Glomerular visceral epithelial cell (primary cell): ENCODE data around the gene OR13J1.

ENCODE experiments used
- DNase-seq: peaks from one replicate; pipeline ENCODE4 v3.0.0-alpha.2; 2016; ENCODE audit errors: extremely low spot score

Gene OR13J1

GRCh38 chr9:35832814-35833213 is 37.4 kb downstream of the OR13J1 start:
- DNase-seq = no peak

- no peak for DNase-seq
Observed at GRCh38 chr9:35831040-35831439, 39.2 kb downstream of the OR13J1 start.

- DNase-seq = no peak
Observed at GRCh38 chr9:35829764-35830096, 40.5 kb downstream of the OR13J1 start.

- peak; percentile 88 for DNase-seq
Observed at GRCh38 chr9:35829084-35829763, 41.0 kb downstream of the OR13J1 start, which contains the start of gene TMEM8B. Gene TMEM8B (plus strand): TSS chr9:35829228. CDS start chr9:35829448, 220 bp downstream.

- DNase-seq = no peak
Observed at GRCh38 chr9:35828716-35829083, 41.5 kb downstream of the OR13J1 start, which contains the start of gene FAM221B. Gene FAM221B (minus strand): TSS chr9:35828732. CDS start chr9:35826161, 2,571 bp downstream.

- no peak for DNase-seq
Observed at GRCh38 chr9:35827486-35827885, 42.7 kb downstream of the OR13J1 start.

GRCh38 chr9:35826071-35826701 is 44.0 kb downstream of the OR13J1 start:
- peak; percentile 56 for DNase-seq

- no peak for DNase-seq
Observed at GRCh38 chr9:35822926-35823325, 47.3 kb downstream of the OR13J1 start.

GRCh38 chr9:35820076-35820475 is 50.1 kb downstream of the OR13J1 start:
- peak; percentile 62 for DNase-seq
